ENCODE results near the gene CENPP.

DNA sequence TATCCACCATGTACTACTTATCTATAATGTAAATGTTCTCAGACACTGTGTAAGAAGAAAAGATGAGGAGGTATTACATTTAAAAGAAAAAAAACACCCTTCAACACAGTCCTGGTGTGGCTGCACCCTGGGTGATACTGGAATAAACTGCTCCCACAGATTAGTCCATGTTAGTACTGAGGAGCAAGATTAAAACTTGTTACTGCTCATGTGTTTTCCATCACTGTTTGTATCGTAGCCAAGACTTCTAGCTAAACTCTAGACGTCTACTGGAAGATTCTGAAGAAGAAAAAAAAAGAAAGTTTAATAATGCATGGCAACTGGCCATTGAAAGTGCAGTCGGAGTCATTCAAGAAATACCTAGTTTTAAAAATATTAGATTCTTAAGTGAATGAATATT is 156.6 kb downstream of the CENPP start, which contains the start of gene ASPN:
- TF ChIP-seq YY1 (IDR thresholded peaks at IDR 0.05; ENCODE audit: insufficient read depth, insufficient read length) = no peak
- TF ChIP-seq SUZ12 (IDR thresholded peaks at IDR 0.05; ENCODE audit: extremely low read depth, insufficient read depth, insufficient read length) = no peak
